Stimulated activated CD8-positive, alpha-beta memory T cell treated with anti-CD3 and anti-CD28 coated beads, Interleukin-4, amount 100 ng/mL, for 1 hour (primary cell): ENCODE measurements around the gene ARHGEF38.
"Not testable (repeated sequence)": the region's sequence is repeated elsewhere in the genome, so short reads cannot be mapped to it uniquely, and the experiment has no call there.

Experiments used
- DNase-seq, 2 donors: peaks; one replicate each; pipeline ENCODE4 v3.0.0-alpha.2; 2020; ENCODE audit warnings: low read depth in 2 of 2, low spot score in 1 of 2

ARHGEF38 gene

DNA sequence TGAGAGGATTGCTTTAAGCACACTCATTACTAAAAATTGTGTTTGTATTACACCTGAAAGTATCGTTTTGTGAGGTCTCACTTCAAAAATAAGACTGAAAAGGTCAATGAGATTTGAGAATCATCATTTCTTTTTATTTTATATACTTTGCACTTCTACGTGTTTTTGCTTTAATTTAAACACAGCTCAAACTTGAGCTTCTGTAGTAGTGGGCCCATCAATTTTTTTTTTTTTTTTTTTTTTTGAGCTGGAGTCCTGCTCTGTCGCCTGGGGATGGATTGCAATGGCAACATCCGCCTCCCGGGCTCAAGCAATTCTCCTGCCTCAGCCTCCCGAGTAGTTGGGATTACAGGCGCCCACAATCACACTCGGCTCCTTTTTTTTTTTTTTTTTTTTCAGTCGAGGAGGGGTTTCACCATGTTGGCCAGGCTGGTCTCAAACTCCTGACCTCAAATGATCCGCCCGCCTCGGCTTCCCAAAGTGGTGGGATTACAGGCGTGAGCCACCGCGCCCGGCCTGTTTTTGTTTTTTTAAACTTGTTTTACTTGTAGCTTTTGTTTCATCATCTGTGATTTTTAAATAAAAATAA lies 157.7 kb downstream of the ARHGEF38 start:
- no peak for DNase-seq

DNA sequence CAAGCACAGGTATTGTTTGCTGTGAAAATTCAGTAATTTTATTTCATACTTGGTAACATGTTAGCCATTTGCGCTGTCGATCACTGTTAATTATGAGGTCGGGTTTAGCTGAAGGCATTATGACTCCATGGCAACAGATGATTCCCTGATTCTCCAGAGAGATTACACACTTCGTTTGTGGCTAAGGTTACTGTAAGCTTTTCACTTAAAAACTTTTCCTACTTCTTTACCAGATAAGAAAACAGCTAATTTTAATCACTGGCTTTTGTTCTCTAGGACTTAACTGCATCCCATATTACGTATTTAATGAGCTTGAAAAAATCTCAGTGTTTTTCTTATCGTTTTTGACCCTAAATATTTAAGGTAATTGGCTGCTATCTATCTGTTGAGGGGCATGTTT lies 158.3 kb downstream of the ARHGEF38 start:
- DNase-seq: no peak

DNA sequence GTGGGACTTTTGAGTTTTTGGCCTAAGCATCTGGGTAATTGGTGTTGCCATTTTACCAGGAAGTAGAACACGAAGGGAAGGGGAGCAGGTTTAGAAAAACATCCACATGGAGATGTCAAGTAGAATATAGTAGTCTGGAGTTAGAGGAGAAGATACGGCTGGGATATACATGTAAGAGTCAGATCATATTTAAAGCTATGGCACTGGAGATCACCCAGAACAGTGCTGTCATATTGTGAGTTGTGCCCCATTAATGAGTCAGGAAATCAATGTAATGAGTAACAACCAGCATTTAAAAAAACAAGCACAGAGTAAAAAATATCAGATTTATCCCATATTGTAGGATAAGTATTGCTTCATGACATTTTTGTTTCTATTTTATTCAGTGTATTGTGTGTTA lies 160.3 kb downstream of the ARHGEF38 start:
- no peak for DNase-seq

DNA sequence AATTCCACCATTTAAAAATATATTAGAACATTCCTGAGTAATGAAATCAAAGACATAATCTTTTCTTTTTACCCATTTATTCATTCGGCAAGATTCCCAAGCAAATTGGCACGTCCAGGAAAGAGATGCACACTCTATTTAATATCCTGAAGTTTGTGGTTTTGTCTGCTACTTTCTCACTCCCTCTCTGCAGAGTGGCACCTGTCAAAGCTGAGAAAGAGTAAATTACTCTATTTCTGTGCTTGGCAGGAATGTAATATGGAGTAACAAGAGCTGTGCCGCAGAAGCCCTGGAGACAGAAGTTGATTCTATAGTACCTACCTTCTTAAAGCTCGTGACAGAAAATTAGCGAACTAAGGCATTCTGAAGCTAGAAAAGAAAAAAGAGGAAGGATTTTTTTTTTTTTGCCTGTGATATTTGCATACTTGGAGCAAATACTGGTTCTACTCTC lies 161.7 kb downstream of the ARHGEF38 start:
- DNase-seq: no peak

DNA sequence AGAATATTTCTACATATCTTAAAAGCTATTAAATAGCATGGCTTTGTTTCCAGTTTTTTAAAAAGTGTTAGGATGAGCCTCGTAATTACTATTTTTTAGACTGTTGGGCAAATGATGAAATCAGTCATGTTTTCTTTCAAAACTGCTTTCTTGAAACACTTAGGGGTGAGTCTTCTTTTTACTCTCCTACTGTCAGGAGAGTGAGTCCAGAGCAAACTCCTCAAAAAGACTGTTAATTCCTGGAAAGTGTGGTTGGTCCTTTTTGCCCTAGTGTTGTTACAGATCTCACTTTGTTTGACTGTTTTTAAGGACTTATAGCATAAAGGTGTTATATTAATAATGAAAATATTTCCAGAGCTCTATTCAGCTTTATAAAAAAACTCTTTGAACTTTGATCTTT lies 162.5 kb downstream of the ARHGEF38 start:
- DNase-seq: no peak

DNA sequence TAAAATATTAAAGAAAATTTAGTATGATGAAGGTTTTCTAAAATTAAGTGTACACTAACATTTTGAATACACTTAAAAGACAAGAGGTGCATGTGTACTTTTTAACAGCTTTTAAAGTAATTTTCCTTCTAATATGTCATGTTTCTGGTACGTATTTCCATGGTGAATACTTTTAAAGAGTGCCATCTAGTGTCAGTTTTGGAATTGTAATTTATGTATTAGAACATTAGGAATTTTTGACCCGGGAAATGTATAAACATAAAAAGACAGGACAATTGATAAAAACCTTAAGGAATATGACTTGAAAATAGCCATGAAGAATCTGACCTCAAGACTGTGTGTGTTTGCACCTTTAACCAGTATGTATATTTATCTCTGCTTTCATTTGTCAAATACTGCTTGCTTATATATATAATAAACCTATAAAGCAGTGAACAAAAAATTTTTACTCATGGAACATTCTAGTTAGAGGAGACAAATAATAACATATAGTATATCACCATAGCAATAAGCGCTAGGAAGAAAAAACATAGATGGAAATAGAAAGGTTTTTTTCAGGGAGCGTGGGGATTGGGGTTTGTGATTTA lies 163.4 kb downstream of the ARHGEF38 start:
- no peak for DNase-seq

DNA sequence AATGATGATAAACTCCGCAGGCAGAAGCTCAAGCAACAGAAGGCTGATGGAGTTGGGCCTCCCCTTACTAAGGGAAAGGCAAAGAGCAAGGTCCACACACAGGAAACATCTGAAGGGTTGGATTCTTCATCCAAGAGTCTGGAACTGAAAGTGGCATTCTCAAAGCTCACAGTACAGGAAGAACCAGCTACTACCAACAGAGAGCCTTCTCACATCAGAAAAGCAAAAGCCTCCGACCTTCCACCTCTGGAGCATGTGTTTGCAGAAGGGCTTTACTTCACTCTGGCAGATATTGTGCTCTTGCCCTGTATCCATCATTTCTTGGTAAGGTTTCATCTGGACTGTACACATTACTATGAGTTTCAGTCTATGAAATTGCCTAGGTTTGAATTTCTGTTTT lies 166.8 kb downstream of the ARHGEF38 start:
- no peak for DNase-seq

DNA sequence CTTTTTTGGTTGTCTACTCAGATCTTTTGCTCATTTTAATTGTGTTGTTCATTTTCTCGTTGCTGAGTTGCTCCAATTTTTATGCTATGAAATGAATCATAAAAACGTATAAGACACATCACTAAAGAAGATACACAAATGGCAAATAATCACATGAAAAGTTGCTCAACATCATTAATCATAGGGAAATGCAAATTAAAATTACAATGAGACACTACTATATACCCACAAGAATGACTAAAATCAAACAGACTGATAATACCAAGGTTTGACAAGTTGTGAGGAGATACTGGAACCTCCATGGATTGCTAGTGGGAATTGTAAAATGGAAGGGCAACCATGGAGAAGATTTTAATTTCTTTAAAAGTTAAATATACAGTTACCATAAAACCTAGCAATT lies 173.2 kb downstream of the ARHGEF38 start:
- DNase-seq: no peak

DNA sequence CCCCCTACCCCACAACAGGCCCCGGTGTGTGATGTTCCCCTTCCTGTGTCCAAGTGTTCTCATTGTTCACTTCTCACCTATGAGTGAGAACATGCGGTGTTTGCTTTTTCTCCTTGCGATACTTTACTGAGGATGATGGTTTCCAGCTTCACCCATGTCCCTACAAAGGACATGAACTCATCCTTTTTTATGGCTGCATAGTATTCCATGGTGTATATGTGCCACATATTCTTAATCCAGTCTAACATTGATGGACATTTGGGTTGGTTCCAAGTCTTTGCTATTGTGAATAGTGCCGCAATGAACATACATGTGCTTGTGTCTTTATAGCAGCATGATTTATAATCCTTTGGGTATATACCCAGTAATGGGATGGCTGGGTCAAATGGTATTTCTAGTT lies 177.5 kb downstream of the ARHGEF38 start:
- DNase-seq: not testable (repeated sequence)
